HG02571 (cell line): ENCODE data around the gene AVPI1.
"Not testable (repeated sequence)": the region's sequence is repeated elsewhere in the genome, so short reads cannot be mapped to it uniquely, and the experiment has no call there.

Source experiments
- ATAC-seq: cut with Tn5 transposase; IDR thresholded peaks from one replicate; pipeline ENCODE4 v1.9.1; 2021; ENCODE audit warnings: mild to moderate bottlenecking, moderate library complexity; ENCODE audit not compliant: unreplicated experiment

The AVPI1 gene

GRCh38 chr10:97713339-97713825, 26.3 kb upstream of the AVPI1 start, which contains the start of gene MARVELD1:
MARVELD1 (plus strand) TSS chr10:97713730; CDS start chr10:97713877, 147 bp downstream.
- ATAC-seq: no peak

- no peak for ATAC-seq
Observed at GRCh38 chr10:97711640-97712572, 24.9 kb upstream of the AVPI1 start.

GRCh38 chr10:97708976-97709946, 22.2 kb upstream of the AVPI1 start:
- ATAC-seq: no peak

DNA sequence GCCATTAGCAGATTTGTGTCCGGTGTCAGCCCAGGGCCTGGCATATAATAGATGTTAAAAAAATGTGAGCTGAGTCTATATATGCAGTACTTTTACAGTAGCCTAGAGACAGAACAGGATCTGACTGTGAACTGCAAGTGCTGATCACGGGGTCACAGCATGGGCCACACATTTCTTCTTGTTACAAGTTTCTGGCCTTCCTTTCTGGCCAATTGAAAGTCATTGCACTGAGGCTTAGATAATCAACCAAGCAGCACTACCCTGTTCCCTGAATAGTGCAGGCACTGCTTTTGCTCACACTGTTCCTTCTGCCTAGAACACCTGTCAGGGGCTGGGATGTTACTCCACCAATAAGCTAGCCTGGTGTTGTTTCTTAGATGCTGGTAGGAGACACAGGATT, 21.1 kb upstream of the AVPI1 start:
- no peak for ATAC-seq

DNA sequence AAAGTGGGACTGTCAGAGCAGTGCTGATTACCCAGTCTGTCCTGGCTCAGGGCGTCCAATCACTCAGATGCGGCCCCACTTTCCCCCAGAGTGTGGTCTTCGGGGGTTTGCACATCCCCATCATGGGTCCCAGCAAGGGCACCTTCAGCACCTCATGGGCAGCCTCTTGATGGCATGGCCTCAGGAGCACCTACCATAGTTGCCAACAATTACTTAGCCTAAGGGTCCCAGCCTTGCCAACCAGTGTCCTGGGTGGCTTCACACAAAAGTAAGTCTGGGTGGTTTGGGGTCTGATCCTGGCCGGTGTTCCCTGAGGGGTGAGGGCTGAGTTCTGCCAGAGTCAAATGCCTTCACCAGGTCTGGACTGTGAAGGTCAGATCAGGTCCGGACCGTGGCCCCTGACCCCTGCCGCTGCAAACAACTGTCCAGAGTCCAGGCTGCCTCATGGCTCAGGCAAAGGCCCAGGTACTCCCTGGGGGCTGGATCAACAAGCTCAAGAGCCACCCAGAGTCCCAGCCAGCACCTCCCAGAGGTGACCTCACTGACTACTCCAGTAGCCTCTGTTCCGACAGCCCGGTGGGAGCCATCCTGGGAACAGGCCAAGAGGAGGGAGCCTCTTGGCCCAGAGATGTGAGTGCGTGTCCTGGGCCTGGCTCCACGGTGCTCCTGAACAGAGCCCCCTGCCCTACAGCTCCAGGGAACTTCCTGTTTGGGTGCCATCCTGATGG, 20.3 kb upstream of the AVPI1 start:
- ATAC-seq: no peak

- no peak for ATAC-seq
Observed at GRCh38 chr10:97705006-97705670, 18.1 kb upstream of the AVPI1 start.

DNA sequence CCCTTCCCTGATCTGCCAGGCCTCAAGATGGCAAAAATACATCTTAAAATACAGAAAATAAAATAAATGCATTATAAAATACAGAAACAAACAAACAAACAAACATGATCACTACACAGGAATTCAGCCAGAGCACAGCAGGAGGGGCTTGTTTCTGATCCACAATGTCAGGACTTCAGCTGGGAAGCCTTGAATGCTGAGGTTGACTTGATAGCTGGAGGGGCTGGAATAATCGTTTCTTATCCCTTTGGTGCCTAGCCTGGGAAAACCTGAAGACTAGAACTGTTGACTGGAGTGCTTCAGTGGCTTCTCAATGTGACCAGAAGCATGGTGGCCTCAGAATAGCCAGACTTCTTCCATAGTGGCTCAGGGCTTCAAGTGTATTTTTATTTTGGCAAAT, 17.3 kb upstream of the AVPI1 start:
- ATAC-seq: no peak

GRCh38 chr10:97703398-97704067, 16.5 kb upstream of the AVPI1 start:
- no peak for ATAC-seq

DNA sequence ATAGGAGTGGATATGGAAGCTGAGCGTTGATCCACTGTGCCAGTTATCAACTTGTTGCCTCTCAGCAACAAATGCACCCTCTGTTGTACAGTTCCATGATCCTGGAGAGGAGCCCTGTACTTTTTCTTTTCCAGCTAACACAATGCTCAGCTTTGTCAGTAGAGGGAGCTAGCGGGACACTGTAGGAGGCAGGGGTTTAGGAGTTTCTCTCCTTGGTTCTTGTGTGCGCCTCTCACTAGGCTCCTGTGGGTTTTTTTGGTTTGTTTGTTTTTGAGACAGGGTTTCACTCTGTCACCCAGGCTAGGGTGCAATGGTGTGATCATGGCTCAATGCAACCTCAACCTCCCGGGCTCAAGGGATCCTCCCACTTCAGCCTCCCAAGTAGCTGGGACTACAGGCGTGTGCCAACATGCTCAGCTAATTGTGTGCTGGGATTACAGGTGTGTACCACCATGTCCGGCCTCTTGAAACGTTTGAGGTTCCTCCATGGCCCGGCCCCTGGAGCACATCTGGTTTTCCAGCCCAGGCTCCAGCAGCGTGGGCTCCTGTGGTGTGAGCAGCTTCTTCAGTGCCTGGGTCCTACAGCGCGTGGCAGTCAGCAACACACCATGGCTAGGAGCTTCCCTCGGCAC, 14.5 kb upstream of the AVPI1 start:
- peak; percentile 59 for ATAC-seq

DNA sequence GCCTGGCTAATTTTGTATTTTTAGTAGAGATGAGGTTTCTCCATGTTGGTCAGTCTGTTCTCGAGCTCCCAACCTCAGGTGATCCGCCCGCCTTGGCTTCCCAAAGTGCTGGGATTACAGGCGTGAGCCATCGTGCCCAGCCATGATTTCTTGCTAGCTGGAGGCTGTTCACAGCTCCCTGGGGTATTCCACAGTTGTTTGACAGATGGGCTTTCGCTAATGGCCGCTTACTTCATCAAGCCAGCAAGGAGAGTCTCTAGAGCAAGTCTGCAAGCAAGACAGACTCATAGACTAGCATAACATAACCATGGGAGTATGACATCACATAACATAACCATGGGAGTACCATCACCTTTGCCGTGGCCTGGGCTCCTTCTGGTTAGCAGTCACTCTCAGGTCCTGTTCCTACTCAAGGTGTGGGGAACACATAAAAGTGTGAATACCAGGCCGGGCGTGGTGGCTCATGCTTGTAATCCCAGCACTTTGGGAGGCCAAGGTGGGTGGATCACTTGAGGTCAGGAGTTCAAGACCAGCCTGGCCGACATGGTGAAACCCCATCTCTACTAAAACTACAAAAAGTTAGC, 11.1 kb upstream of the AVPI1 start:
- ATAC-seq: not testable (repeated sequence)

GRCh38 chr10:97690133-97690532, 3.1 kb upstream of the AVPI1 start:
- no peak for ATAC-seq

GRCh38 chr10:97689559-97690020, 2.5 kb upstream of the AVPI1 start:
- no peak for ATAC-seq

- ATAC-seq: no peak
Observed at GRCh38 chr10:97687785-97688781, 1.0 kb upstream of the AVPI1 start.

DNA sequence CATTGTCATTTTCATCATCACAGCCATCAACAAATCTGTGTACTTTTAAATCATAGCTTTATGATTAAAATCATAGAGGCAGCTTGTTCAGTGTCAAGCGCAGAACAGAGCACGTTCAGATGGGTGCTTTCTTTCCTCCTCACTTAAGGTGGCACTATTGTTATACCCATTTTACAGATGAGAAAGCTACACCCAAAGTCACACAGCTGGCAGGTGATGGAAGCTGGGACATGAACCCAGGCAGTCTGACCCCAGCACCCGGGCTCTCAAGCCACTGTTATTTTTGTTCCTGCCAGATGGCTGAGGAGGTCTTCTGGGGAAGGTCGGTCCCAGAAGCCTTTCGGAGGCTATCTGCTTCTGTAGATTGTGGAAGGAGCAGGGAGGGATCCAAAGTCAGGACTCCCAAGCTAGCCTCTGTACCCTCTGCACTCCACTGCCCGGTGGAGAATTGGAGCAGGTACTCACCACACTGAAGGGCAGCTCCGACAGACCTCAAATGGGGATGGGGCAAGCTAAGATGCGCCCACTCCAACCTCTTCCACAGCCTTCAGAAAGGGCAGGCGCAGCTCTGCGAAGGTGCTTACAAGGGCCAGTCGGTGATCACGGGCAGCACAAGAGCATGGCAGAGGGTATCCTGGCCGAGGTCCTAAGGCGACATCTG, 610 bp downstream of the AVPI1 start:
- ATAC-seq: no peak

DNA sequence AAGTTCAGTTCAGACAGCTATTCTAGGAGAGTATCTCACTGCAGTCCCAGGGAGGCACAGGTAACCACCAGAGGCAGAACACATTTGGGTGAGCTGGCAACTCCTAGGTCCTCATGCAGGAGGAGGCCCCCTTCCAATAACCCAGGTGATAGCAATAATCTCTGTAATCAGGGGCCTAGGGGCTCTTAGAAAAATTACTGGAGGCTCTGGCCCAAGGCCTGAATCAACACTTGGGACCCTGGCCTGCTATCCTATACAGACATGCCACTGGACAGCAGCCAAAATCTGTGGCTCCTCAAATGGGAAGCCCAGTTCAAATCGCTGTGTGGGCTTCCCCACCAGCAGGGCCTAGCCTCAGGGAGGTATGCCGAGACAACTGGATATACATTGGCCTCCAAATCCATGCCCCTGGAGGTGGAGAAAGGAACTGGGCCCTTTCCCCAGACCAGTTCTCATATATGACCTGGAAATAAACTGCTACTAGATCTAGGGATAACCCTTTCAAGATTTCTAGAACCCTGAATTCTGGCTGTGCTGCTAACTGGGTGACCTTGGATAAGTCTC, 1.6 kb downstream of the AVPI1 start:
- ATAC-seq: no peak

GRCh38 chr10:97684866-97685394, 2.1 kb downstream of the AVPI1 start:
- no peak for ATAC-seq
